ENCODE data around the gene WWOX. TPM values are rescaled to one million over a fixed set of nuclear protein-coding genes. Genes with fewer than 3 reads are reported as not detected.
A peak's percentile ranks its signal among the peaks of the same experiment; 100 is the strongest.

Gene WWOX
- total RNA-seq, 4 donors from 2014 or later: 135 to 209 (median 159) TPM

GRCh38 chr16:78633551-78633950 lies 534.1 kb downstream of the WWOX start:
- 84 to 85% methylated on average over 12 of the region's 12 CpGs for WGBS, 2 donors
- H3K9me3 ChIP-seq: no peaks in the 10 kb centered on the region
- TF ChIP-seq CTCF (IDR thresholded peaks at IDR 0.05): no peak
- intact Hi-C loops (cut with DNase I): no loop called here
- H3K4me3 ChIP-seq (replicated peaks in 1 of 3): no peak overlapping the region
- no peak overlapping the region for H3K27ac ChIP-seq
- no peaks in the 10 kb centered on the region for H3K27me3 ChIP-seq
- H3K4me1 ChIP-seq: peaks cover 10 to 12% of the 10 kb centered on the region in 2 donors
- H3K36me3 ChIP-seq: no peaks in the 10 kb centered on the region
- no peak for DNase-seq

GRCh38 chr16:78635807-78636206 lies 536.4 kb downstream of the WWOX start:
- H3K27me3 ChIP-seq: no peaks in the 10 kb centered on the region
- intact Hi-C loops (cut with DNase I): no loop called here
- no peak for TF ChIP-seq CTCF (IDR thresholded peaks at IDR 0.05)
- TF ChIP-seq POLR2A (IDR thresholded peaks at IDR 0.05): no peak
- H3K9me3 ChIP-seq: no peaks in the 10 kb centered on the region
- H3K27ac ChIP-seq: no peak overlapping the region
- H3K4me3 ChIP-seq (replicated peaks in 1 of 3): no peak overlapping the region
- no peaks in the 10 kb centered on the region for H3K36me3 ChIP-seq
- DNase-seq: no peak
- peaks cover 0 to 3% of the 10 kb centered on the region in 2 donors for H3K4me1 ChIP-seq
- WGBS, 2 donors: 88 to 94% methylated on average over 9 of the region's 9 CpGs

- H3K4me1 ChIP-seq: no peaks in the 10 kb centered on the region
- no peaks in the 10 kb centered on the region for H3K36me3 ChIP-seq
- H3K27me3 ChIP-seq: no peaks in the 10 kb centered on the region
- no peak overlapping the region for H3K4me3 ChIP-seq (replicated peaks in 1 of 3)
- TF ChIP-seq POLR2A (IDR thresholded peaks at IDR 0.05): no peak
- TF ChIP-seq CTCF (IDR thresholded peaks at IDR 0.05): no peak
- intact Hi-C loops (cut with DNase I): no loop called here
- 58 to 81% methylated on average over 4 of the region's 4 CpGs for WGBS, 2 donors
- no peaks in the 10 kb centered on the region for H3K9me3 ChIP-seq
- DNase-seq: peak; percentile 36 to 63
- H3K27ac ChIP-seq: no peak overlapping the region
Observed at GRCh38 chr16:78638371-78638770, 538.9 kb downstream of the WWOX start.

GRCh38 chr16:78639775-78640174 lies 540.3 kb downstream of the WWOX start:
- H3K36me3 ChIP-seq: no peaks in the 10 kb centered on the region
- intact Hi-C loops (cut with DNase I): no loop called here
- no peak overlapping the region for H3K4me3 ChIP-seq (replicated peaks in 1 of 3)
- no peaks in the 10 kb centered on the region for H3K9me3 ChIP-seq
- 84 to 93% methylated on average over 3 of the region's 3 CpGs for WGBS, 2 donors
- TF ChIP-seq POLR2A (IDR thresholded peaks at IDR 0.05) (no peak), CTCF (IDR thresholded peaks at IDR 0.05) (no peak)
- no peaks in the 10 kb centered on the region for H3K27me3 ChIP-seq
- H3K27ac ChIP-seq: no peak overlapping the region
- no peaks in the 10 kb centered on the region for H3K4me1 ChIP-seq
- no peak for DNase-seq

- H3K27me3 ChIP-seq: no peaks in the 10 kb centered on the region
- 87 to 90% methylated on average over 6 of the region's 6 CpGs for WGBS, 2 donors
- intact Hi-C loops (cut with DNase I): no loop called here
Observed at GRCh38 chr16:78640886-78641285, 541.4 kb downstream of the WWOX start.

More at GRCh38 chr16:78640886-78641285, 541.4 kb downstream of the WWOX start:
- no peaks in the 10 kb centered on the region for H3K4me1 ChIP-seq
- DNase-seq: no peak
- no peaks in the 10 kb centered on the region for H3K36me3 ChIP-seq
- H3K9me3 ChIP-seq: no peaks in the 10 kb centered on the region
- H3K27ac ChIP-seq: no peak overlapping the region
- H3K4me3 ChIP-seq (replicated peaks in 1 of 3): no peak overlapping the region
- no peak for TF ChIP-seq POLR2A (IDR thresholded peaks at IDR 0.05)
- TF ChIP-seq CTCF (IDR thresholded peaks at IDR 0.05): no peak

All from thyroid gland (tissue), 4 donors.